ENCODE data around the gene NSUN3.

Gene NSUN3

GRCh38 chr3:94130690-94131089, 67.8 kb downstream of the NSUN3 start:
- DNase-seq (ENCODE audit: low read depth), result no peak

DNA sequence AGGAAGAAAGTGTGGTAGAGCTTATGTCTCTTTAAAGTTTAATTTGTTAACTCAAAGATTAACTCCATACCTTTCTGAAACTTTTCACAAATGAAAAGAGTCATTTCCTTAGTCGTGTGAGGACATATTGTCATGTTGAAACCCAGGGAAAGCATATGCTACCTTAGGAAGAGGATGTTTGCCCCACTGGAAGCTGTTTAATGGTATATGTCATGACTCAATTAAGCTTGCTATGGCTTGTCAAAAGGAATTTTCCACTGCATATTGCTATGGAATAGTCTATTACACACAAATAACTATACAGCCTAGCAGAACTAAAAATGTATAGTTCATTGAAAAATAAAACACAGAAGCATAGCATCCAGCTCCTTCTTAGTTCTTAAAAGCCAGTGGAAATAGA, 69.9 kb downstream of the NSUN3 start:
- no peak for DNase-seq (ENCODE audit: low read depth)

DNA sequence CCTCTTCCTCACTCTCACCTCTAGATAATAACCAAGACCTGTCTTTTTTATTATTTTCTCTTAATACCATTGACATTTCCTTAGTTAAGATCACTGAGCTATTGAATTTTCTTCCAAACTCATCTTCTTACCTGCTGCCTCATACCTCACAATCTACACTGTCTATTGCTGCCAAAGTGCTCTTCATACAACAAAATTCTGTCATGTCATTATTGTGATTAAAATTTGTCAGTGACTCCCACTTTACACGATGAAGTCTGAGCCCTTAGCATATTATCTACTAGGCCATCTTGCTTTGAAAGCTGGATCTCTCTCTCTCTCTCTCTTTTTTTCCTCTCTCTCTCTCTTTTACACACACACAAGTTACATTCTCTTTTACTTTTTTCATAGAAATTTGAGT, 73.3 kb downstream of the NSUN3 start:
- no peak for DNase-seq (ENCODE audit: low read depth)

DNA sequence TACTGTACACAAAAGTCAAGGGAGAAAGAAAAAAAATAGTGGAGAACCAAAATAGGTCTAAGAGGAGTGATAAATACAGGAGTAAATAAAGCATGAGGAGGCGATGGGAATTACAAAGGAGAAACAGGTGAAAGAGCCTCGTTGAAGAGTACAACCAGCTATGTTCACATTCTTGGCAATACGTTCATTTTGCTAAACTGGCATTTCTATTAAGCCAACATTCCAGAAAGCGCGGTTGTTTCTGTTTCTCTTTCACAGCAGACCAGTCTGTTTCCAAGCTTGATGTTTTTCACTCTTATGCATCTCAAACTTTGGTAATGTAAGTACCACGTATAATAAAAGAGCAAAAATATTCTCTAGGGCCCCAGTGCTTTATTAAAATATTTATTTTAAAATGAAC, 74.5 kb downstream of the NSUN3 start:
- DNase-seq (ENCODE audit: low read depth), result peak; percentile 52

- no peak for DNase-seq (ENCODE audit: low read depth)
Measured at GRCh38 chr3:94146455-94146854, 83.6 kb downstream of the NSUN3 start.

DNA sequence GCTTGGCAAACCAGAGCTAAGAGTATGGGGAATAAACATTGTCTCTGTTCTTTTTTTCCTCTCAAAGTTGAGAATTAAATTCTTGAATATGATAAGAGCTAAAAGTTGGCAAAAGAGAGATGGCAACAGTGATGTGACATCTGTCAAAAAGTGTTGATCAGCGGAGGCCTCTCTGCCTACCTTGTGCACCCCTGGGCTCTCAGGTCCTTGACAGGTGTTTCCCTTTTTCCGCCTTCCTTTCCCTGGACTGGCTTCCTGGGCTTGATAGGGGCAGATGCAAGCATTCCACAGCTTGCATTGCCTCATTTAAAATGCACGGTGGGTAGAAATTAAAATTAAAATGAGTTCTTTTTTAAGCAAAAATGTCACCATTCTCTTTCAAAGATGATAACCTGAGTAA, 84.2 kb downstream of the NSUN3 start:
- DNase-seq (ENCODE audit: low read depth), result no peak

GRCh38 chr3:94150113-94150512, 87.3 kb downstream of the NSUN3 start:
- no peak for DNase-seq (ENCODE audit: low read depth)

GRCh38 chr3:94156626-94157025, 93.8 kb downstream of the NSUN3 start:
- no peak for DNase-seq (ENCODE audit: low read depth)

GRCh38 chr3:94158512-94158911, 95.7 kb downstream of the NSUN3 start:
- DNase-seq (ENCODE audit: low read depth), result no peak

DNA sequence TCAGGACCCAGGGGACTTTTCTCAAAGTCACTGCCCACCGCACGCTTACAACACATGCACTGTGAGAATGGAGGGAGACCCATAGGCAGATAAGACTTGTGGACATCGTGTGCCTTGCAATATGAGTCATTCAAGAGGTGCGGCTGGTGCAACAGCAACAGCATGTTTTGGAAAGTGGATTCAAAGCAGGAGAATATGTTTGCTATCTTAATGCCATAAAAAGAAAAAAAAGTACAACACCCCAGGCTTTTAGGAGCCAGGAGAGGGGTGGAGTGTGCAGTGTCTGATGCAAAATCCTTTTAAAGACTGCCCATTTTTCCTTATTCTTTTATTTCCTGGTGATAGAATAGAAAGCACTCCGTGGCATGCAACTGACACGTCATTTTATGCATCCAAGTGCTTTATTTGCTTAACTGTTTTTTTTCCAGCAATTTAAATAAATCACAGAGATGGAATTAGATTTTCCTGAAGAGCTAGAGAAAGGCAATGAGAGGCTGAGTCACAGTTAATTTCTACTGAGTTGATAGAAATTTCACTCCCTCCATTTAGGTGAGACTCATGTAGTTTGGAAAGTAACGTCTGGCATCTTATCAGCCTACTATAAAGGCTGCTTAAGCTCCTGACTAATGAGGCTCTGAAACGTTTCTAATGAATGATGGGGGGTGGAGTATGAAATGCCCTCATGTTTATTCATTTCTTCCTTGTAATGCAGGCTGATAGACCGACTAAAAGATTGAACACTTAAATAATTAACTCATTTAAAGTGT, 96.4 kb downstream of the NSUN3 start:
- peak; percentile 92 for DNase-seq (ENCODE audit: low read depth)

GRCh38 chr3:94162700-94163099, 99.8 kb downstream of the NSUN3 start:
- peak; percentile 78 for DNase-seq (ENCODE audit: low read depth)

GRCh38 chr3:94167346-94167745, 104.5 kb downstream of the NSUN3 start:
- DNase-seq (ENCODE audit: low read depth), result no peak

DNA sequence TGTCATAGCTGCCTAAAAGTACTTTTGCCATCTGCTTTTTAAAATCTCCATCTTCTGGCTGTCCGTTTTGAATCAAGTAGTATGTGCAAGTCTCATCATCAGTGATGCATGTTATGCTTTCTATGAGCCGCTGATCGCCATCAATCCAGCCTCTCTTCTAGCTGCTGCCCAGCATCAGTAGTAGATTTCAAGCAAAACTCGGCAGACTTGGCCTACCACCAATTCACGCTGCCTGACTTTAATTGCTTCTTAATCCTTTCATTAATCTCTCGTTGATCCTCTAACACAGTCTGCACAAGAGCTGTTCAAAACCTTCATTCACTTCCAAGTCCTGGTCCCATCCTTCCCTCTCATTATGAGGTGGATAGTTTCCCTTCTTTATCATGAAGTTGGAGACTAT, 104.9 kb downstream of the NSUN3 start:
- no peak for DNase-seq (ENCODE audit: low read depth)

DNA sequence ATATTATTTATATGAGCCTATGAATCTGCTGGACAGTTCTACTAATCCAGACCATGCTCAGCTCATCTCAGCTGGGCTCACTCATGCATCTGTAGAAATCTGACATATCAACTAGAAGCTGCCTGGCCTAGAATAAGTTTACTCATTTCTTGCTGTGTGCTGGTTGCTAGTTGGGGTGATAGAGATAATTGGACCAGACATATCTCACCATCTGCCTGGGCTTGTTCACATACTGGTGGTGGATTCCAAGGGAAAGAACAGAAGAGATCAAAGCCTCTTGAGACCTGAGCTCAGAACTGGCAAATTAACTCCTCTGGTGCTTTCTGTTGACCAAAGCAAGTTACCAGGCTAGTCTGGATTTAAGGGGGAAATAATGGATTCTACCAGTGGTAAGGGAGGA, 109.1 kb downstream of the NSUN3 start:
- peak; percentile 9 for DNase-seq (ENCODE audit: low read depth)

DNA sequence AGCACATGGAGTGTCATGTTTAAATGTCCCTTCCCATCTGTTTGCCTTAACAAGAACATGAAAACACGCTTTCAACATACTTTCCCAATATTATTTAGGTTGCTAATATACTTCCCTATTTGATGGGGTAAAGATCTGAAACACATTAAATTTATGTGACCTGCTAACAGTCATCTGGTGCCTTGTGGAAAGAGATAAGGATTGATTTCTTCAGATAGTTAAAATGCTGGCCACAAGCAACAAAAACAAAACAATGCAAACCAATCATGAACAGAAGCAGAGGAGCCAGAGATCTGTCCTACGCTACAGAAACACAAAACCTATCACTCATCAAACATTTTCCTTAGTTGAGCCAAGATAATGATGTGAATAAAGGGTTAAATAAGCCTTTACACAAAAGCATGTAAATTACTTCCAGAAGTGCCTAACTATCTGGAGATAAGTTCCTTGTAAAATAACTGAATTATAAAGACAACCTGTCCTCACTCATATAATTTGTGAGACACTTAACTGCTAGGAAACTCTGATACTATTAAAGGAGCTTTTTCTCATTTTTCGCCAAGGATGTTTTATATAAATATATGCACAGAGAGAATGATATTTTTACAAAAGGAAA, 109.9 kb downstream of the NSUN3 start:
- no peak for DNase-seq (ENCODE audit: low read depth)

DNA sequence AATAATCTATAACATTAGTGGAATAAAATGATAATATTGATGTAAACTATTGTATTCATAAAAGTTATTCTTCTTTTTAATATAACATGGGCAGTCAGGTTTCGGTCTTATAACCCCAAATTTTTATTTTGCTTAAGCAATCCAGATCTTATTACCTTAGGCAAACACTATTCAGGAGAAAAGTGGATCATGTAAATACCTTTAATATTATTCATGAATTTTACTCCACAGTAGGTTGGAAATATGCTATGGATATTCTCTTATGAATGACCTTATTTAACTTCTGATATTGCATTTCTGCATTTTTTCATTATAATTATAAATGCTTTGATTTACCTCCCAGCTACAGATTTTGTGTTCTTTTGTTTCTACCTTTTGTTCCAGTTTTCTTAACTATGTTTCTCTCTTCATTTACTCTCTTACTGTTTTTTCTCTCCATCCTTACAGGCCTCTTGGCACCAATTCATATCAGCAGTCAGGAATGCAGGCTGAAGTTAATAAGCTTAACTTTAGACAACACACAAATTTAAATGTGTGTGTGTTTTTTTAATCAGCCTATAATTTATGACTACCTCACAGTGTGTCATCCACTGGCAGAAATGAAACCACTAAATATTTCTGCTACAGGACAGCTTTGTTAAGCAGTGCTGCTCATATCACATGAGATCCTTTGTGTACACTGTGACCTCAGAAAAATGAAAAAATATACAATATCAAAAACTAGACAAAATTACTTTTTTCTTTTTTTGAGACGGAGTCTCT, 111.0 kb downstream of the NSUN3 start:
- peak; percentile 83 for DNase-seq (ENCODE audit: low read depth)

DNA sequence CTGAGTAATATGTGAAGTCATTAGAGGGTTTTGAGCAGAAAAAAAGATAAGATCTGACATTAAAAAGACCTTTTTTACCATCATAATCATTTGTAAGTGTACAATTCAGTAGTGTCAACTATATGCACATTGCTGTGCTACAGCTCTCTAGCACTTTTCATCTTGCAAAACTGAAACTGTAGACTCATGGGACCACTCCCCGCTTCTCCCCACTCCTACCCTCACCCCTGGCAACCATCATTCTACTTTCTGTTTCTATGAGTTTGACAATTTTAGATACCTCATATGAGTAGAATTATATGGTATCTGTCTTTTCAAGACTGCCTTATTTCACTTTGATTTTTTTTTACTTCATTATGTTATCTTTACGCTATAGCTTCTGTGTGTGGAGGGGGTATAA, 112.8 kb downstream of the NSUN3 start:
- no peak for DNase-seq (ENCODE audit: low read depth)

GRCh38 chr3:94176988-94177745, 114.3 kb downstream of the NSUN3 start:
- DNase-seq (ENCODE audit: low read depth), result no peak

Data from amniotic epithelial cell (primary cell).